K562 (cell line): ENCODE data around the gene CFAP97D2. TPM values are rescaled to one million over a fixed set of nuclear protein-coding genes. Genes with fewer than 3 reads are reported as not detected.
A peak's percentile ranks its signal among the peaks of the same experiment; 100 is the strongest.

Source experiments
- CHD4 ChIP-seq: fragments of 200-600 bp; sonication (generic); IDR thresholded peaks from 3 replicates; pipeline ENCODE4 v1.6.1; 2012; ENCODE audit warnings: low read depth, mild to moderate bottlenecking, mixed read lengths, low read length, inconsistent platforms; ENCODE audit not compliant: insufficient read depth, insufficient replicate concordance, poor library complexity, severe bottlenecking
- CTCFL ChIP-seq: IDR thresholded peaks from 2 replicates; pipeline ENCODE4 v1.6.1; 2011; ENCODE audit warnings: borderline replicate concordance, low read depth, mild to moderate bottlenecking, moderate library complexity, low read length; ENCODE audit not compliant: insufficient read depth, poor library complexity, severe bottlenecking
- MIER1 ChIP-seq: fragments of 450-650 bp; IDR thresholded peaks from 2 replicates; pipeline ENCODE4 v1.6.1; 2016; ENCODE audit warnings: antibody characterized with exemption, mild to moderate bottlenecking, low read depth
- RAD21 ChIP-seq, 2 experiments: fragments of 250-450 bp in 1 of 2; fragments of 450-650 bp in 1 of 2; sonication (Bioruptor Pico) in 1 of 2; formaldehyde crosslinking in 1 of 2; IDR thresholded peaks in 1 of 2; conservative IDR thresholded peaks in 1 of 2; 2 replicates each; pipeline versions ENCODE4 v1.4.0 to v1.8.0; 2020 to 2022; ENCODE audit warnings: mild to moderate bottlenecking in 2 of 2, moderate library complexity in 1 of 2
- TBP ChIP-seq: optimal IDR thresholded peaks from 2 replicates; pipeline ENCODE3; 2011; ENCODE audit warnings: low read depth, low read length, improper control_type of control experiment
- TRIM25 ChIP-seq: fragments of 450-650 bp; IDR thresholded peaks from 2 replicates; pipeline ENCODE4 v1.7.0; 2016; ENCODE audit warnings: borderline replicate concordance
- YY1 ChIP-seq, 3 experiments: IDR thresholded peaks; 2 replicates each; pipeline ENCODE4 v1.6.1; 2011; ENCODE audit warnings: low read length in 2 of 3, mild to moderate bottlenecking in 2 of 3, moderate library complexity in 2 of 3, borderline replicate concordance in 1 of 3, control low read depth in 1 of 3, low read depth in 1 of 3; ENCODE audit not compliant: insufficient read depth in 3 of 3, insufficient replicate concordance in 2 of 3, control insufficient read depth in 1 of 3, insufficient read length in 1 of 3; ENCODE audit errors: extremely low read depth in 1 of 3
- ZNF121 ChIP-seq: sonication (generic); formaldehyde crosslinking; conservative IDR thresholded peaks from 2 replicates; pipeline ENCODE4 v1.8.0; 2022; ENCODE audit warnings: missing genetic modification reagents
- polyA plus RNA-seq, 8 experiments: library from polyadenylated mRNA; depleted of rRNA in 4 of 8; stranded (reverse) in 5 of 8; unstranded in 3 of 8; fragments of >200 nt; fragmentation: Nextera tagmentation in 2 of 8; fragmentation: Illumina TruSeq in 1 of 8; extraction: Ambion mirVana in 2 of 8; extraction: Trizol in 1 of 8; gene quantifications; 2 replicates each; pipeline versions ENCODE4 v1.2.1 to v1.2.3, GENCODE V29; 2011 to 2014; ENCODE audit warnings: inconsistent platforms in 1 of 8, missing spikeins in 1 of 8
- total RNA-seq, 7 experiments: library from RNA; depleted of rRNA in 6 of 7; stranded (reverse); fragments of >200 nt in 6 of 7; fragmentation: Illumina TruSeq in 2 of 7; extraction: Trizol in 2 of 7; gene quantifications; 2 replicates each; pipeline versions ENCODE4 v1.2.1 to v1.2.3, GENCODE V29; 2011 to 2021; ENCODE audit warnings: low replicate concordance in 1 of 7

Gene CFAP97D2
- total and polyA plus RNA-seq, 9 of the 15 experiments (the other 6 are each of a cell fraction or from before 2014, with no cell fraction given): not detected

- TF ChIP-seq CTCFL (peak; percentile 28), MIER1 (no peak), YY1 (IDR thresholded peaks at IDR 0.05; ENCODE audit: borderline replicate concordance in 1 of 3, control insufficient read depth in 1 of 3, extremely low read depth in 1 of 3, insufficient read depth in 3 of 3, insufficient read length in 1 of 3, insufficient replicate concordance in 2 of 3, low read depth in 1 of 3, low read length in 2 of 3) (peak in 1 of 3 experiments; percentile 14), ZNF121 (CRISPR knock-in tag) (no peak), CHD4 (no peak), TBP (no peak), TRIM25 (no peak), RAD21 (CRISPR knock-in tag; conservative IDR thresholded peaks at IDR 0.05 in 1 of 2, IDR thresholded peaks at IDR 0.05 in 1 of 2) (peak in 1 of 2 experiments; percentile 21; a peak in 1 of 4 replicates)
Observed at GRCh38 chr13:114146629-114147028, 32.4 kb upstream of the CFAP97D2 start (continued).
